IMR-90 (cell line): ENCODE results near the gene PINLYP. TPM values are rescaled to one million over a fixed set of nuclear protein-coding genes. Genes with fewer than 3 reads are reported as not detected.

Source experiments
- ATAC-seq: fragments of 200-7000 bp; cut with Tn5 transposase; 2 replicates; pipeline ENCODE4 v1.9.1; 2020; ENCODE audit warnings: low read depth, mild to moderate bottlenecking, moderate library complexity
- BruUV-seq: library from RNA; stranded (reverse); fragments of 400-500 nt; replicated peaks from 2 replicates; lab custom pipeline; 2021; lab: Mats Ljungman, UMichigan
- CTCF ChIA-PET: fragments of 300-600 bp; formaldehyde crosslinking; extraction: SDS; loops from one replicate; lab custom pipeline; 2021; ENCODE audit warnings: antibody characterized with exemption; lab: Yijun Ruan, JAX
- POLR2A ChIA-PET: fragments of 300-600 bp; sonication (Branson Sonifier 250); formaldehyde crosslinking; loops from one replicate; lab custom pipeline; 2022; ENCODE audit warnings: antibody characterized with exemption; ENCODE audit not compliant: unreplicated experiment; lab: Charles Lee
- DNase-seq: peaks from one replicate; pipeline ENCODE4 v3.0.0; 2013
- H2AFZ ChIP-seq: replicated peaks from 2 replicates; pipeline ENCODE3; 2013; ENCODE audit warnings: low read length, mild to moderate bottlenecking; ENCODE audit not compliant: poor library complexity
- H2AK5ac ChIP-seq: 2 replicates; pipeline ENCODE4 v1.6.1; 2013; ENCODE audit warnings: low read depth, low read length, inconsistent platforms
- H2AK9ac ChIP-seq: replicated peaks from 2 replicates; pipeline ENCODE3; 2013; ENCODE audit warnings: mild to moderate bottlenecking, low read depth, low read length, moderate library complexity; ENCODE audit not compliant: poor library complexity
- H2BK120ac ChIP-seq: 2 replicates; pipeline ENCODE4 v1.6.1; 2013; ENCODE audit warnings: low read depth, low read length, inconsistent platforms
- H2BK15ac ChIP-seq: 3 replicates; pipeline ENCODE4 v1.6.1; 2013; ENCODE audit warnings: low read depth, low read length, inconsistent platforms
- H2BK20ac ChIP-seq: 2 replicates; pipeline ENCODE4 v1.6.1; 2013; ENCODE audit warnings: low read depth, mild to moderate bottlenecking, inconsistent platforms, low read length, moderate library complexity
- H2BK5ac ChIP-seq: 2 replicates; pipeline ENCODE4 v1.6.1; 2013; ENCODE audit warnings: mild to moderate bottlenecking, low read depth, low read length, inconsistent platforms; ENCODE audit not compliant: poor library complexity, severe bottlenecking
- H3K14ac ChIP-seq: replicated peaks from 2 replicates; pipeline ENCODE4 v1.6.1; 2013; ENCODE audit warnings: low read depth, low read length, inconsistent platforms
- H3K18ac ChIP-seq: 2 replicates; pipeline ENCODE4 v1.6.1; 2013; ENCODE audit warnings: low read depth, low read length, control low read depth
- H3K23ac ChIP-seq: 2 replicates; pipeline ENCODE4 v1.6.1; 2013; ENCODE audit warnings: low read depth, low read length, inconsistent platforms
- H3K27ac ChIP-seq: 2 replicates; pipeline ENCODE4 v1.5.1; 2013; ENCODE audit warnings: mild to moderate bottlenecking, control low read depth, low read length; ENCODE audit not compliant: insufficient read depth
- H3K27me3 ChIP-seq: 2 replicates; pipeline ENCODE4 v1.6.1; 2013; ENCODE audit warnings: low read length; ENCODE audit not compliant: control insufficient read depth, insufficient read depth
- H3K36me3 ChIP-seq: 2 replicates; pipeline ENCODE4 v1.6.1; 2013; ENCODE audit warnings: low read length, mixed read lengths; ENCODE audit not compliant: control insufficient read depth, insufficient read depth
- H3K4ac ChIP-seq: 2 replicates; pipeline ENCODE4 v1.6.1; 2013; ENCODE audit warnings: low read depth, low read length, inconsistent platforms
- H3K4me1 ChIP-seq: 2 replicates; pipeline ENCODE4 v1.6.1; 2013; ENCODE audit warnings: low read length, mixed read lengths; ENCODE audit not compliant: control insufficient read depth, insufficient read depth
- H3K4me2 ChIP-seq: 2 replicates; pipeline ENCODE4 v1.6.1; 2013; ENCODE audit warnings: low read depth, mild to moderate bottlenecking, control low read depth, low read length, moderate library complexity
- H3K4me3 ChIP-seq: 2 replicates; pipeline ENCODE4 v1.5.1; 2013; ENCODE audit warnings: low read depth, mild to moderate bottlenecking, control low read depth, low read length, moderate library complexity; ENCODE audit not compliant: insufficient read depth
- H3K56ac ChIP-seq: 2 replicates; pipeline ENCODE4 v1.6.1; 2013; ENCODE audit warnings: low read length, inconsistent platforms; ENCODE audit not compliant: insufficient read depth; ENCODE audit errors: extremely low read depth
- H3K79me1 ChIP-seq, 2 experiments: 2 replicates each; pipeline ENCODE4 v1.6.1; 2013; ENCODE audit warnings: low read length in 2 of 2, inconsistent platforms in 1 of 2, low read depth in 1 of 2
- H3K9ac ChIP-seq: 2 replicates; pipeline ENCODE4 v1.6.1; 2013; ENCODE audit warnings: low read depth, low read length, control low read depth
- H3K9me1 ChIP-seq: 2 replicates; pipeline ENCODE4 v1.6.1; 2013; ENCODE audit warnings: low read length, inconsistent platforms; ENCODE audit not compliant: insufficient read depth
- H3K9me3 ChIP-seq: 2 replicates; pipeline ENCODE4 v1.6.1; 2013; ENCODE audit warnings: low read length; ENCODE audit not compliant: control insufficient read depth, insufficient read depth
- H4K20me1 ChIP-seq: 2 replicates; pipeline ENCODE4 v1.6.1; 2013; ENCODE audit warnings: low read length, inconsistent platforms; ENCODE audit not compliant: insufficient read depth
- H4K5ac ChIP-seq: 2 replicates; pipeline ENCODE4 v1.6.1; 2013; ENCODE audit warnings: mild to moderate bottlenecking, low read depth, low read length, control low read depth
- H4K8ac ChIP-seq, 2 experiments: 2 replicates each; pipeline ENCODE4 v1.6.1; 2013; ENCODE audit warnings: low read depth in 2 of 2, low read length in 2 of 2, control low read depth in 1 of 2, inconsistent platforms in 1 of 2
- H4K91ac ChIP-seq: 2 replicates; pipeline ENCODE4 v1.6.1; 2013; ENCODE audit warnings: low read depth, low read length, inconsistent platforms; ENCODE audit not compliant: insufficient read depth
- CEBPB ChIP-seq: IDR thresholded peaks from 2 replicates; pipeline ENCODE4 v1.6.1; 2012; ENCODE audit warnings: low read depth, low read length, improper control_type of control experiment
- CHD1 ChIP-seq: IDR thresholded peaks from 2 replicates; pipeline ENCODE4 v1.6.1; 2012; ENCODE audit warnings: low read depth, low read length, improper control_type of control experiment
- MAZ ChIP-seq: IDR thresholded peaks from 2 replicates; pipeline ENCODE4 v1.6.1; 2012; ENCODE audit warnings: low read depth, mild to moderate bottlenecking, low read length, improper control_type of control experiment, moderate library complexity, borderline replicate concordance
- POLR2A ChIP-seq: IDR thresholded peaks from 2 replicates; pipeline ENCODE4 v1.6.1; 2012; ENCODE audit warnings: mild to moderate bottlenecking, low read depth, low read length
- SMC3 ChIP-seq: fragments of 150-350 bp; IDR thresholded peaks from 2 replicates; pipeline ENCODE4 v1.6.1; 2016; ENCODE audit warnings: low read depth, mild to moderate bottlenecking, antibody characterized with exemption, low read length, moderate library complexity
- WGBS, 2 experiments: methylation state at CpG; one replicate each; pipeline versions ENCODE4 v1.1.5 to v1.1.7; 2013; ENCODE audit warnings: missing lambda C conversion rate in 2 of 2; ENCODE audit not compliant: insufficient read length in 1 of 2; ENCODE audit errors: extremely low coverage in 2 of 2; 5-methylcytosine and 5-hydroxymethylcytosine counted together
- dilution Hi-C: fragments of 300-500 bp; cut with HindIII; formaldehyde crosslinking; loops from one replicate; pipeline ENCODE4 v1.14.3; 2018; ENCODE audit warnings: low sequenced_read_pairs; ENCODE audit not compliant: unreplicated experiment
- in situ Hi-C: fragments of 300-500 bp; cut with MboI; formaldehyde crosslinking; loops from 3 replicates; pipeline ENCODE4 v1.14.3; 2019; ENCODE audit warnings: low sequenced_read_pairs, inconsistent platforms, mixed read lengths
- intact Hi-C: fragments of 100-400 bp; cut with micrococcal nuclease; formaldehyde crosslinking; loops from 2 replicates; pipeline ENCODE4 v1.10.0; 2022
- polyA plus RNA-seq, 3 experiments: library from polyadenylated mRNA; depleted of rRNA; stranded (reverse); fragments of >200 nt; gene quantifications; 2 replicates each; pipeline ENCODE4 v1.2.3, GENCODE V29; 2012; ENCODE audit warnings: low replicate concordance in 1 of 3
- total RNA-seq: library from RNA; depleted of rRNA; stranded (reverse); fragments of >200 nt; gene quantifications from 2 replicates; pipeline ENCODE4 v1.2.3, GENCODE V29; 2012
- TF ChIP-seq, protein P1 (sequence below): conservative IDR thresholded peaks from 2 replicates; pipeline ENCODE4 v1.5.1; 2012; ENCODE audit warnings: mild to moderate bottlenecking, low read depth, low read length, improper control_type of control experiment
- TF ChIP-seq, protein P2 (sequence below): fragments of 150-350 bp; IDR thresholded peaks from 2 replicates; pipeline ENCODE4 v1.6.1; 2017; ENCODE audit warnings: mild to moderate bottlenecking, antibody characterized with exemption, low read length, low read depth

The PINLYP gene
- total and polyA plus RNA-seq, 2 of the 4 experiments (the other 2 are of a cell fraction) = 0.54 to 1.4 TPM

GRCh38 chr19:43589277-43589676, 13.7 kb downstream of the PINLYP start:
- no peak overlapping the region for H3K4ac ChIP-seq
- H2BK120ac ChIP-seq = no peak overlapping the region
- no peak overlapping the region for H2BK5ac ChIP-seq
- DNase-seq (no peak), ATAC-seq (no peak)
- H3K9me1 ChIP-seq = peaks cover 8% of the 10 kb centered on the region; the same call in 1 of the 2 replicates
- no peak overlapping the region for H2AK9ac ChIP-seq
- H3K18ac ChIP-seq = no peak overlapping the region
- dilution Hi-C loops (no loop called here), intact Hi-C loops (no loop called here), in situ Hi-C loops (no loop called here)
- no peak overlapping the region for H3K27ac ChIP-seq
- no peak overlapping the region for H3K14ac ChIP-seq
- H4K5ac ChIP-seq = no peak overlapping the region
- CTCF ChIA-PET = no interaction called here
- no peak overlapping the region for H2AFZ ChIP-seq
- no peak overlapping the region for H4K8ac ChIP-seq
- no peak overlapping the region for H3K56ac ChIP-seq
- no peaks in the 10 kb centered on the region for H3K9me3 ChIP-seq
- H2AK5ac ChIP-seq = no peak overlapping the region
- POLR2A ChIA-PET = no interaction called here
- H3K27me3 ChIP-seq = no peaks in the 10 kb centered on the region
- peaks cover 1% of the 10 kb centered on the region; the same call in 1 of the 2 replicates for H3K4me1 ChIP-seq
- no peak overlapping the region for H3K9ac ChIP-seq
- H3K36me3 ChIP-seq = peaks cover 50% of the 10 kb centered on the region
- WGBS, 2 experiments = no CpG with 5 or more reads among the region's 5 CpGs
- no peak overlapping the region for H4K91ac ChIP-seq
- H3K79me1 ChIP-seq = peaks cover 19 to 59% of the 10 kb centered on the region in 2 experiments
- H3K4me2 ChIP-seq = no peak overlapping the region
- TF ChIP-seq MAZ (no peak), CHD1 (no peak), POLR2A (no peak), SMC3 (no peak), CEBPB (no peak)
- TF ChIP-seq, protein P1, sequence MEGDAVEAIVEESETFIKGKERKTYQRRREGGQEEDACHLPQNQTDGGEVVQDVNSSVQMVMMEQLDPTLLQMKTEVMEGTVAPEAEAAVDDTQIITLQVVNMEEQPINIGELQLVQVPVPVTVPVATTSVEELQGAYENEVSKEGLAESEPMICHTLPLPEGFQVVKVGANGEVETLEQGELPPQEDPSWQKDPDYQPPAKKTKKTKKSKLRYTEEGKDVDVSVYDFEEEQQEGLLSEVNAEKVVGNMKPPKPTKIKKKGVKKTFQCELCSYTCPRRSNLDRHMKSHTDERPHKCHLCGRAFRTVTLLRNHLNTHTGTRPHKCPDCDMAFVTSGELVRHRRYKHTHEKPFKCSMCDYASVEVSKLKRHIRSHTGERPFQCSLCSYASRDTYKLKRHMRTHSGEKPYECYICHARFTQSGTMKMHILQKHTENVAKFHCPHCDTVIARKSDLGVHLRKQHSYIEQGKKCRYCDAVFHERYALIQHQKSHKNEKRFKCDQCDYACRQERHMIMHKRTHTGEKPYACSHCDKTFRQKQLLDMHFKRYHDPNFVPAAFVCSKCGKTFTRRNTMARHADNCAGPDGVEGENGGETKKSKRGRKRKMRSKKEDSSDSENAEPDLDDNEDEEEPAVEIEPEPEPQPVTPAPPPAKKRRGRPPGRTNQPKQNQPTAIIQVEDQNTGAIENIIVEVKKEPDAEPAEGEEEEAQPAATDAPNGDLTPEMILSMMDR = no peak
- TF ChIP-seq, protein P2, sequence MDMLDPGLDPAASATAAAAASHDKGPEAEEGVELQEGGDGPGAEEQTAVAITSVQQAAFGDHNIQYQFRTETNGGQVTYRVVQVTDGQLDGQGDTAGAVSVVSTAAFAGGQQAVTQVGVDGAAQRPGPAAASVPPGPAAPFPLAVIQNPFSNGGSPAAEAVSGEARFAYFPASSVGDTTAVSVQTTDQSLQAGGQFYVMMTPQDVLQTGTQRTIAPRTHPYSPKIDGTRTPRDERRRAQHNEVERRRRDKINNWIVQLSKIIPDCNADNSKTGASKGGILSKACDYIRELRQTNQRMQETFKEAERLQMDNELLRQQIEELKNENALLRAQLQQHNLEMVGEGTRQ = no peak
- no peak overlapping the region for H2BK15ac ChIP-seq
- no peak overlapping the region for H3K4me3 ChIP-seq
- BruUV-seq = no TSS peak
- H3K23ac ChIP-seq = no peak overlapping the region
- no peak overlapping the region for H2BK20ac ChIP-seq
- H4K20me1 ChIP-seq = peaks cover 10% of the 10 kb centered on the region
